Right lung (tissue), 5 donors: ENCODE data around the gene CLDN9. TPM values are rescaled to one million over a fixed set of nuclear protein-coding genes. Genes with fewer than 3 reads are reported as not detected.
A peak's percentile ranks its signal among the peaks of the same experiment; 100 is the strongest.

Experiments used
- DNase-seq, 2 donors: peaks; one replicate each; pipeline ENCODE4 v3.0.0-alpha.2; 2013
- polyA plus RNA-seq, 5 donors: library from polyadenylated mRNA; unstranded; fragments of 120-200 nt; gene quantifications; one replicate each; pipeline versions ENCODE4 v1.2.1 to v1.2.3, GENCODE V29; 2013; ENCODE audit warnings: inconsistent platforms in 1 of 5, low replicate concordance in 1 of 5; ENCODE audit not compliant: insufficient read length in 5 of 5, insufficient read depth in 1 of 5

The CLDN9 gene
- polyA plus RNA-seq, 5 donors = 4.0 to 7.3 (median 6.3) TPM

DNA sequence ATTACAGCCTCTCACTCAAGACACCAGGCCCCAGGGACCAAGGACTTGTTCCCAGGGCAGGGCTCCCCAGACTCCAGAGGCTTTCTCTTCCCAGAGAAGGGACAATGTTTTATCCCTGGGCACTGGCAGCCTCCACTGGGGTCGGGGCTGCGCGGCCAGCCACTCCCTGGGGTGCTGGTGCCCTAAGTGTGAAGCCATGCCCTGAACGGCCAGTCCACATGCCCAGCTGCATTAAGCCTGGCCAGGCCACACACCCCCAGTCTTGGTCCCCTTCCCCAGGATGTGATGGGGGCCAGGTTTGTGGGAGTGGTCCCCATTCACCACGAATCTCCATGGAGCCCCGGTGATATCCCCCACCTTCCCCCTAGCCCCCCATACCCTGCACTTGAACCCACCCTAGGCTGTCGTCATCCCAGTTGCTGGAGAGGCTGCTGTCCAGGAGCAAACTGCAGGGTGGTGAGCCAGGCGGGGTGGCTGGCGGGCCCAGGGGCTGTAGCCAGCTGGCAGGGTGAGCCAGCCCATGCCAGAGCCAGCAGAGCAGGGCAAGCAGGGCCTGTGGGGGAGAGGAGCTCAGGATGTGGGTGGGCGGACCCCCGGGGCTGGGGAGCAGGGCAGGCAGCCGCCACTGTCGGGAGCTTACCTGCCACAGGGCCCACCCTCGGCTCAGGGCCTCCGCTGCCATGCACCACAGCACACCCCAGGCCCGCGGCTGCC is 39.0 kb upstream of the CLDN9 start:
- DNase-seq = no peak

DNA sequence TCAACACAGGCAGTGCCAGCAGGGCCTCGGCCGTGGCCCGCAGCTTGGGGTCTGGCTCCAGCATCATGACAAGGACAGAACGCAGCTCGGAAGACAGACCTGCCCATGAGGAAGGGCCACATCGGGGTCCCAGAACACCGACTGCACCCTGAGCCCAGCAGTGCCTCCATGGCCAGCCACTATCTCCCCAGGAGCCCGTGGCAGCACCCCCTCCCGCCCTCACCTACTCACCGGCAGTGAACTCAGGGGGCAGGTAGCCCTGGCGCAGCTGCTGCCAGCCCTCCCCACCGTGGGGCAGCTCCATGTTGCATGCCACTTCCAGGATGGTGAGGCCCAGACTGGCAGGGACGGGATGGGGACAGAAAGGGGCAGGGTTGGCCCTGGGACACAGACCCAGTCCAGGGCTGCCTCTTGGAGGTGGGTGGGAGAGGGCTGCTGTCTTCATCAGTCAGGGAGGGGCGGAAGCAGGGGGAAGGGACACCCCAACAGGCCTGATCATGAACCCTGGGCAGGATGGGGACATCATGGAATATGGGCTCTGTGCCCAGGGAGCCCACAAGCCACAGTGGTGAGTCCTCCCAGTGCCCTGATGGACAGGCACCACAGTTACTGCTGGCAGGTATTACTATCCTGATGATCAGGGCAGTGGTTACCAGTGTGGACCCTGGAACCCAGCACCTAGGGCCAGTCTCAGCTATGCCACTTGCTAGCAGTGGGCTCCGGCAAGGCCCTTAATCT is 38.2 kb upstream of the CLDN9 start:
- no peak for DNase-seq

DNA sequence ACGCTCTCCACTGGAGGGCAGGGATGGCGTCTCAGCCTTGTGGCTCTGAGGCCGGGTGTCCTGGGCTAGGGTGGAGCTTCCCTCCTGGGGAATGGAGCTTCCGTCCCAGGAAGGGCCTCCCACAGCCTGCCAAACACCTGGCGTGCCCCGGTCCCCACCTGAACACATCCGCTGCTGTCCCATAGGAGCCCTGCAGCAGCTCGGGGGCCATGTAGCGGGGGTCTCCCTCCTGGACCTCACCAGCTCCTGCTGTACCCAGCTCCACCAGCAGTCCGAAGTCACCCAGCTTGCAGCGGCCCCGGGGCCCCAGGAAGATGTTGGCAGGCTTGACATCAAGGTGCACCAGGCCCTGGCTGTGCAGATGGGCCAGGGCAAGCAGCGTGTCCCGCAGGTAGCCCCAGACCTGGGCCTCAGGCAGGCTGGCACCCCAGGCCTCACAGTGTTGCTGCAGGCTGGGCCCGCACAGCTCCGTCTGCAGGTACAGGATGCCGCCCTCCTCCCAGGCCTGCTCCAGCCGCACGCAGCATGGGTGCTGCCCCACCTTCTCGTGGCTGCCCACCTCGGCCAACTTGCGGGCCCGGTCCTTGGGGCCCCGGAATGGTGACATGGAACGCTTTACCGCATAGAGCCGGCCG is 37.4 kb upstream of the CLDN9 start:
- DNase-seq = no peak

DNA sequence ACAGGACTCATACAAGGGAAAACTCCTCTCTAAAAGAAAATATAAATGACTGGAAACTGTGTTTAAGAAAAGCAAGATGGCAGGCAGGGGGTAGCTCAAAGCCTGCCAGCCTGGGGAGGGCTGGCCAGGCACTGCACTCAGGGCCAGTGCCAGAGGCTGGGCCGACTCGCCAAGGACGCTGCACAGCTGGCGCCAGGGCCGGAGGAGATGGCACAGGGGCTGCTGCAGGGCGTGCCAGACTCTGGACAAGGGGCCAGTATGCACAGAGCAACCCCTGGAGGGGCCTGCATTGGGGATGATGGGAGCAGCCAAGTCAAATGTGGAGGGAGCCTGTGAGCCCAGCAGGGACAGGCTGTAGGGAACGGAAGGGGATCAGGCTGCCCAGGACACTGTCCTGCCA is 36.5 kb upstream of the CLDN9 start:
- DNase-seq = no peak

DNA sequence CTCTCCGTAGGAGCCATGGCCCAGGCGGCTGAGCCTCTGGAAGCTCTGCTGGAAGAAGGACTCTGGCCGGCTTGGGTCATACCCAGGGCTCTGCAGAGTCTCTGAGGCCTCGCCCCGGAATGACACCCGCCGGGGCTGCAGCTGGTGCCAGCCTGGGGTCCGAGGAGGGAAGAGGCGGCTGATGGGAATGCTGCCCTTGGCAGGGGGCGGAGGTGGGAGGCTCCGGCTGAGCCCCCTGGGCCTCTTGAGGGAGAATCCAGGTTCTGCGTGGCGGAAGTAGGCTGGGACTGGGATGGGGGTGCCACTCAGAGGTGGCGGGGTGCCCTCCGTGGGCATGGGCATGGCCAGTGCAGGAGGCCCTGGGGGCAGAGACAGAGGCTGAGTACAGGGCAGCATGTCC is 36.0 kb upstream of the CLDN9 start:
- no peak for DNase-seq

DNA sequence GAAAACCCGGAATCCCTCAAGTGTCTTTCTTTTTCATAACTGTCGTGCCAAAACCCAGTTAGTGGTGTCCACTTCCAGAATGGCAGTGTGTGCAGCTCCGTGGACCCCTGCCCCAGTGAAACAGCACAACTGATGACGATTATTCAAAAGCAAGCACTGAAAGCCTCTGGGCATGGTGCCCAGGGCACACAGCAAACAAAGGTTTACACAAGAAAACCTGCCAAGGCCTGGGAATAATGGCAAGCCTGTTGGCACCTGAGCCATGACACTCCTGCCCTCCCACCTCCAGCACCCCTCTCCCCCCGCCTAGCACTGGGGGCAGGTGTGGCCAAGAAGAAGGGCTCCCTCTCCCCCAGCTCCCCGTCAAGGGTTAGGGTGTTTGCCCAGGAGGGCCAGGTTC is 35.3 kb upstream of the CLDN9 start:
- DNase-seq = peak; percentile 65 to 72

DNA sequence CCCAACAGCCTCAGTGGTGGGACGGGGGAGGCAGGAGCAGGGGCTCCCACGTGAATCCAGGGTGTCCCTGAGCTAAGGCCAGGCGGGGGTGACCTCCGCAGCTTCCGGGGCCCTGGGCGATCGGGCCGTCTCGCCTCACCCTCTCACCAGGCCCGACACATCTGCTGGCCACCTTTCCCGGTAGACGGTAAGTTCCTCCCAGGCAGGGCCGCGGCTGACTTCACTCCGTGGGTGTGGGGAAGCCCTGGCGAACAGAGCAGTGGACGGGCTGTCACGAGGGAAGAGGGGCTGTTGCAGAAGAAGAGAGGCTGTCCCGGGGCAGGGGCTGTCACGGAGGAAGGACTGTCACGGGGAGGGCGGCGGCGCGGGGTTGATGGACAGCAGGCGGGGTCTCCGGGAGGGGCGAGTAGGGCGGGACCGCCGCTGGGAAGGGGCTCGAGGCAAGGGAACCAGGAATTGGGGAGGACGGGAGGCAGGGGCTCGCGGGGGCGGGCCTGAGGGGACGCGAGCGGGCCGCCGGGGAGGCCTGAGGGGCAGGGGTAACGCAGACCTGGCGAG is 33.0 kb upstream of the CLDN9 start:
- DNase-seq = no peak

DNA sequence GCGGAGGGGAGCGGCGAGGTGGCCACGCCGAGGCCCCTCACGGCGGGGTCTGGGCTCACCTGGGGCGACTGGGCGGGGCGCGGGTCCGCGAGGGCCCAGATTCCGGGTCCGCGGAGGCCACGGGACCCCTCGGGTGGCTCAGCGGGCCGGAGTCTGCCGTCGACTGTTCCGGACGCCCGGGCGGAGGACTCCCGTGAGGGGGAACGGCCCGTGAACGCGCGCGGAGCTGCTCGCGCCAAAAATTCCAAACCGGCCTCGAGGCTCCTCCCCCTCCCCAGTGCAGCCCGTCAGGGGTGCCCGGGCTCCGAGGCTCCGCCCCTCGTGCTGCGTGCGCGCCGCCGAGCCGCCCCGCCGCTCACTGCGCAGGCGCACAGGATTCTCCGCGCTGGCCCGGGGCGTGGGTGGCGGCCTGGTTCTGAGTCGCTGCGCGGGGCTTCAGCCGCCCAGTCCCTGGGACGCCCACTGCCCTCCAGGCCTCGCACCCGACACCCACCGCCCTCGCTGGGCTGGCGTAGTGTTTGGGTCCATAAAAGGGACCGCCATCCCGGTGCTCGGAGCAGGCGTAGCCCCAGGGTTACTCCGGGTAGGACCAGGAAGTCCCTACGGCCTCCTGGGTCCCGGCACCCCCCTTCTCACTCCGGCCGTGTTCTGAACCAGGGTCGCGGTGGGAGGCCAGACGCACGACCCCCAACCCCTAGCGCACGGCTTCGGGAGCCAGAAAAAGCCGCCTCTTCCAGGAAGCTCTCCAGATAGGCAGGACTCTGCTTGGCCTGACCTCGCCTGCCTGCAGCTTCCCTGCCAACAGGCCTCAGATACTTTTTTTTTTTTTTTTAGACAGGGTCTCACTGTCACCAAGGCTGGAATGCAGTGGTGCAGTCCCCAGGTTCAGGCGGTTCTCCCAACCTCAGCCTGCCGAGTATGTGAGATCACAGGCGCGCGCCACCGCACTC is 32.2 kb upstream of the CLDN9 start, which contains the start of gene PKMYT1:
PKMYT1 (minus strand) TSS at position 220 of the 950 bp plus-strand sequence. CDS start 789 bp downstream, outside the sequence.
- peak; percentile 91 for DNase-seq

- DNase-seq = no peak
These were observed 31.4 kb upstream of the CLDN9 start for GRCh38 chr16:2981177-2981898.

DNA sequence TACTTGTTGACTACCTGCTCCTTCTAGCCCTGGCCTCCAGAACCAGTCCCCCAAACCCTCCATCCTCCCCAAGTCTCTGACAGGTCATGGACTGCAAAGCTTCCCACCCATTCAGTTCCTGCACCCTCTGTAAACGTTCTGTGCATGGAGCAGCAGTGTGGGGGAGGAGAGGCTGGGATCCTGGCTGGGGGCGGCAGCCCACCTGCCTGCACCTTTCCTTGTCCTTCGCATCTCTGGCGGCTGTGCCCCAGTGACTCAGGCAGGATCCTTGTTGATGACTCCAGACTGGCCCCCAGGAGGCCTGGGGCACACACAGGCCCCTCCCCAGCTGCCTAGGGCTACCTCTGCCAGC is 30.8 kb upstream of the CLDN9 start:
- DNase-seq = no peak

DNA sequence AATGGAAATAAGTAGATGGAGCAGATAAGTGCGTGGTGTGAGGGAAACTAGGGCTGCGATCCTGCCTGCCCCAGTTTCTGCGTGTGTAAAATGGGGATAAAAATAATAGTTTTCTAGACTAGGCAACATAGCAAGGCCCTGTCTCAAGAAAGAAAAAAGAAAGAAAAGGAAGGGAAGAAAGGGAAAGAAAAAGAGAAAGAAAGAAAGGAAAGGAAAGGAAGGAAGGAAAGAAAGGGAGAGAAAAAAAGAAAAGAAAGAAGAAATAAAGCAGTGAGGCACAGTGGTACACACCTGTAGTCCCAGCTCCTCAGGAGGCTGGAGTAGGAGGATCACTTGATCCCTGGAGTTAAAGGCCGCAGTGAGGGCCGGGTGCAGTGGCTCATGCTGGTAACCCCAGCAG is 30.3 kb upstream of the CLDN9 start:
- DNase-seq = no peak

DNA sequence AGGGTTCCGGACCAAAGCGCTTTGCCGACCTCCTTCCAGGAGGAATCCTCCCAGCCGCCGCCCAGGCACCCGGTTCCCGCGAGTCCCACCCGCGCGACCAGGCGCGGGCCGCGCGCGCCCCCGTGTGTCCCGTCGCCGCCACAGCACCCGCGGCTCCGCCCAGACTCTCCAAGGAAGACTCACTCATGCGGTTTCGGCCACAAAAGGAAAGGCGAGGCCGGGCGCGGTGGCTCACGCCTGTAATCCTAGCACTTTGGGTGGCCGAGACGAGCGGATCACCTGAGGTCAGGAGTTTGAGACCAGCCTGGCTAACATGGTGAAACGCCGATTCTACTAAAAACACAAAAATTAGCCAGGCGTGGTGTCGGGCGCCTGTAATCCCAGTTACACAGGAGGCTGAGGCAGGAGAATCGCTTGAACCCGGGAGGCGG is 29.0 kb upstream of the CLDN9 start:
- peak; percentile 65 to 73 for DNase-seq

DNA sequence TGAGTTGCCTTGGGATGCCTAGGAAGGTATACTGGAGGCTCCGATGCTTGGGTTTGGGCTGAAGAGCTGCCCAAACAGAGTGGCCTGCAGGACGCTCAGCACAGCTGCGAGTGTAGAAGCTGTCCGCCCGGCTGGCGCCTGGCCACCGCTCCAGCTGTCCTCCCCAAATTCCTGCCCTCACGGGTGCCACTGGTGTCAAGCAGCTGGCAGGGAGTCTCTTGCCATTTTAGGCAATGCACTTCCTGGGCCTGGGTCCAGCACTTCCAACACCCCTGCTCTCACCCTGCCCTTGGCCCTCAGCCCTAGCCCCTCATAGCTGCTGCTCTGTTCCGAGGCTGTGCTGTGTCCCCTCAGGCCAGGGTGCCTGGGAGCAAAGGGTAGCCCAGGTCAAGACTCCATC is 27.3 kb upstream of the CLDN9 start:
- DNase-seq = peak in 1 of 2 donors; percentile 68

DNA sequence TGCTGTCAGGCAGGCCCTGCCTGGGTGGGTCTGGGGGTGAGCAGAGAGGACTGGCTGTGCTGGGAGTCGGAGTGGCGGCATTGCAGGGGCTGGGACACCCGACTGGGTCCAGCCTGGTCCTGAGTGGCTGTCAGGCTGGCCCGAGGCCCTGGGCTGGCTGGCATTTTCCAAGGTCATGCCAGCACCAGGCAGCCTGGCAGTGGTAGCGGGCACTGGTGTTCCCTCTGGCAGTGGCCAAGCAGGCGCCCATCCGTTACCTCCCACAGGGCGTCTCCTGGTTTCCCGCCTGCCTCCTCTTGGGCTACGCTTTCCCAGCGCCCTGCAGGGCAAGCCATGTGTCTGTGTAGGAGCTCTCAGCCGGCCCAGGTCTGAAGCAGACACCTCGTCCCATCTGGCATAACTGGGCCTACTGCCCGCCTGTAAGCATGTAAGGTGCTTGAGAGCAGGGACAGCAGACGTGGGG is 26.8 kb upstream of the CLDN9 start:
- DNase-seq = no peak

GRCh38 chr16:2986623-2987188 is 26.0 kb upstream of the CLDN9 start:
- no peak for DNase-seq

- no peak for DNase-seq
These were observed 25.4 kb upstream of the CLDN9 start for GRCh38 chr16:2987286-2987685.

DNA sequence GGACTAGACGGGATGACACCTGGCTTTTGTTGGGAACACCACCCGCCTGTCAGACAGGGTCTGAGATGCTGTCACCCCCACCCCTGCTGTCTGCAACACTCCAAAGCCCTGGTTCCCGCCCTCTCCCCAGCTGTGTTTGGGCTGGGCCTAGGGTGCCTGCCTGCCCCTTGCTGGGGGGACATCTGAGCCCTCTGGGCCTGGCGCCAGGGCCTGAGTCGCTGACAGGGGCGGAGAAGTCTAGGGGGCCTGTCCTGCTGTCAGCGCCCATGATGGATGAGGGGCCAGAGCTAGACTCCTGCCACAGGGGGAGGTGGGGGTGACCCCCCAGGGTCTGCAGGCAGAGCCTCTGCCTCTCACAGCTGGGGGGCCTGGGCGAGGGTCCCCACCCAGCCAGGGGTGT is 24.9 kb upstream of the CLDN9 start:
- peak; percentile 70 to 71 for DNase-seq

- DNase-seq = no peak
These were observed 24.1 kb upstream of the CLDN9 start for GRCh38 chr16:2988590-2989099.

GRCh38 chr16:2990891-2991290 is 21.8 kb upstream of the CLDN9 start:
- DNase-seq = no peak
